Midbrain (tissue), 1 donor: ENCODE measurements around the gene POLE.

ENCODE experiments used
- DNase-seq: peaks from one replicate; lab custom pipeline; 2025; lab: John Stamatoyannopoulos, UW

POLE gene

GRCh38 chr12:132631666-132632065 is 55.5 kb downstream of the POLE start:
- no peak for DNase-seq

DNA sequence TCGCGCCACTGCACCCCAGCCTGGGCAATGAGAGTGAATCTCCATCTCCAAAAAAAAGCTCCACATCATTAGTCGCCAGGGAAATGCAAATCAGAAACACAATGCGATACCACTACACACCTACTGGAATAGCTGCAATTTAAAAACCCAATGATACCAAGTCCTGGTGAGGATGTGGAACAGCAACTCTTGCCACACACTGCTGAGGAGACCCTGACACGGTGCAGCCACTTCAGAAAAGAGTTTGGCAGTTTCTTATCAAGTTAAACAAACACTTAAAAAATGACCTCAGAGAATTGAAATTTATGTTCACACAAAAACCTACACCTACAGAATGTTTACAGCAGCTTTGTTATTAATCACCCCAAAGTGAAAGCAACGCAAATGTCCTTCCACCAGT is 56.5 kb downstream of the POLE start:
- DNase-seq = no peak

GRCh38 chr12:132629330-132629729 is 57.8 kb downstream of the POLE start:
- DNase-seq = no peak

DNA sequence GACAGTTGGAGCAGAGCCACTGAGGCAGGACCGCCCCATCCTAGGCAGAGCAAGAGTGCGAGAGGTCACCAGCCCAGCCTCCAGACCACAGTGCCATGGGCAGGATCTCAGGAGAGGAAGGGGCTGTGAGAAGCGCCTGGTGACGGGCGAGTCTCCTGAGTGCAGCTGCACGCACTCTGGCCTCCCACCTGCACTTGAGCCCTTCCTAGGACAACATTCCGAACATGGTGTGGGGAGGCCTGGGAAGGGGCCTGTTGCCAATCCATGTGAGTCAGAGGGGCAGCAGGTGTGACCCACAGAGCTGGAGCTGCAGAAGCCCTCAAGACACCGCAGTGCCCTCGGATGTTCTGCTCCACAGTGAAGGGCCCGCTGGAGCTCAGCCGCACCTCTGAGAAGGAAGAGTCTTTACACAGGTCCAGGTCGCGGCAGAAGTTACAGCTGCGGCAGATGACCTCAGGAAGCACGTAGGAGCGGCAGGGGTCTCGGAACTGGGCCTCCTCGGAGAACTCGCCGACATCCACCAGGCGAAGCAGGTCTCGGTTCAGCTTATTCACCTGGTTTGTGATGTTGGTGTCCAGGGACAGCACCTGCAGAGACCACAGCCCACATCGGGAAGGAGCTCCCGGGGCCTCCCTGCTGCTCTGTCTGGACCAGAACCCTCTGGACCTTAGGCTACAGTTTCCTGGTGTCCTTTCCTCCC is 61.3 kb downstream of the POLE start:
- no peak for DNase-seq

DNA sequence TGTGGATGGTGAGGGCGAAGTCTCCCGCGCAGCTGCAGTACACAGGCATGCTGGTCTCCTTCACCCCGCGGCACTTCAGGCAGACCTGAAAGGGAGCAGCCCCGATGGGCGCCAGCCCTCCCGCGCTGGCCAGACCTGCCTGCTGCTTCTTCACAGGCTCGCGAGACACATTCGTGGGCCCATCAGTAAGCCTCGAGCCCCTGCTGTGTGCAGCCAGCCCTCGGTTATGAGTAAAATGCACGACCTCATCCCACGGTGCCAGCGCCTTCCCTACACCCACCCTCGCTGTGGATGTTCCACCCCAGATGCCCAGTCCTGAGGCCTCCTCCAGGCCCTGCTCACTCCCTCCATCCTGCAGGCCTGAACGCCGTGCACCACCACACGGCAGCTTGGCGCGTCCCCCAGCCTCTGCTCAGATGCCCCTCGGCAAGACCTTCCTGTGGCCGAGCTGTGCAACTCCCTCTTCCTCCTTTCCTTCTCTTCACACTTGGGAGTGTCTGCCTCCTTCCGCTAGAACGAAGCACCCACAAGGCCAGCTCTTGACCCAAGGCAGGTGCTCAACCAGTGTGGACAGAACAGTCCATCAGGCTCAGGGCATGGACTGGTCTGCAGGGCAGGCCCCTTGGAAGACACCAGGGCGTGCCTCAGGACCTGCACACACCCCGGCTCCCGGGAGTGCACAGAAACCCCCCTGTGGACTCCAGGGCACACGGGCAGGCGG is 62.1 kb downstream of the POLE start:
- no peak for DNase-seq

GRCh38 chr12:132624186-132624855 is 62.8 kb downstream of the POLE start:
- DNase-seq = no peak

DNA sequence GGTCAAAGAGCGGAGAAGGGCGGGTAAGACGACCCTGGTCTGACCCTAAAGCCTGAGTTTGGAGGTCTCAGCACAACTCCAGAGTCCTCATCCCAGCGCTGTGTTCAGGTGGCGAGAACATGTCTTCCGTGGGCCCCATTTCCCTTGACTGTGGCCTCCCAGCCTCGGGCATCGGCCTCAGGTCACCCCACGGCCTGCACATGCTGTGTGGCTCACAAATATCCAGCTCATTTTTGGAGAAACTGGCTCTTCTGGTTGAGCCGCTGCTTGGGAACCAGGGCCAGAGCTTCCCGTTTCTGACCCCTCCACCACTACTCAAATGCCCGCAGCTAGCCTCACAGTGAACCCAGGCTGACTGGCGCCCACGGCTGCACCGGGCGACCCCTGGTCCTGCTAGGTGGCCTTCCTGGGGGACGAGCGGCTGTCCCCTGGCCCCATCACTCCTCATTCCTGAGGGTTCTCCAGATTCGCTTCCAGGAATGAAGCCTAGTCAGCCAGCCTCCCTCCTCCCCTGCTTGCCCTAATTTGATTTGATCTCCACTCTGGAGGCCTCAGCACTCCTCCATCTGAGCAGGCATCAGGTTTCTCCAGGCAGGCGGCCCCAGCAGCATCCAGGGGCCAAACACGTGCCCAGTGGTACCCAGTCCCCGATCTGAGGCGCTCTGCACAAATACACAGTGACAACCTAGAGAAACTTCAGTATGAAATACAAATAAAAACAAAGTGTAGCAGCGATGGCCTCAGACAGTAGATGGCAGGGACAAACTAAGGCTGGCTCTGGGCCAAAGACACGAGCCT is 63.9 kb downstream of the POLE start:
- no peak for DNase-seq

DNA sequence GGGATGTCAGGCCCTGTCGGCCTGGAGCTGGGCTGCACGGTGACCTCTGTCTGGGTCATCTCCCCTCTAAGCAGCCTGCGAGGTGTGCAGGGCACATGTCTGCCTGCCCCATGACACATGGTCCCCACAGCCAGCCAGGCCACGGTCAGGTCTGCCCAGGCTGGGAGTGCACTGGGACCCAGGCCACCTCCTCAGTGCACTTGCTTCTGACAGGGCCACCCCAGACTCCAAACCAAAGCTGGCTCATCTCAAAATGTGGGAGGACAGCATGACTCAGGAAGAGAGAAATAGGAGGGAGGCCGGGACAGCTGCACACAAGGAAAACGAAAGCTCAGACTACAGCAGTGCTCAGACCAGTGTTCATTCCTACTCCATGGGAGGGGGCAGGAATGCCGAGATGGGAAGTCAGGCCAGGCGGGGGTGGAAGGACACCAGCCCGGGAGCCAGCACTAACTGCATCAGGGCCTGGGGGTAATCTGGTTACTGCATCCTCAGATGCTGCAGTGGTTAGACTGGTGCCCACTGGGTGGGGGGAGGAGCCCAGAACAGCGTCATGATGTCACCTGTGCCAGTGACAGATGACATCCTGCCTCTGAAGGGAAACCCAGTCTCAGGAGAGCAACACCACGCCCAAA is 64.6 kb downstream of the POLE start:
- DNase-seq = no peak

- DNase-seq = no peak
These were observed 65.3 kb downstream of the POLE start for GRCh38 chr12:132621657-132622435.

DNA sequence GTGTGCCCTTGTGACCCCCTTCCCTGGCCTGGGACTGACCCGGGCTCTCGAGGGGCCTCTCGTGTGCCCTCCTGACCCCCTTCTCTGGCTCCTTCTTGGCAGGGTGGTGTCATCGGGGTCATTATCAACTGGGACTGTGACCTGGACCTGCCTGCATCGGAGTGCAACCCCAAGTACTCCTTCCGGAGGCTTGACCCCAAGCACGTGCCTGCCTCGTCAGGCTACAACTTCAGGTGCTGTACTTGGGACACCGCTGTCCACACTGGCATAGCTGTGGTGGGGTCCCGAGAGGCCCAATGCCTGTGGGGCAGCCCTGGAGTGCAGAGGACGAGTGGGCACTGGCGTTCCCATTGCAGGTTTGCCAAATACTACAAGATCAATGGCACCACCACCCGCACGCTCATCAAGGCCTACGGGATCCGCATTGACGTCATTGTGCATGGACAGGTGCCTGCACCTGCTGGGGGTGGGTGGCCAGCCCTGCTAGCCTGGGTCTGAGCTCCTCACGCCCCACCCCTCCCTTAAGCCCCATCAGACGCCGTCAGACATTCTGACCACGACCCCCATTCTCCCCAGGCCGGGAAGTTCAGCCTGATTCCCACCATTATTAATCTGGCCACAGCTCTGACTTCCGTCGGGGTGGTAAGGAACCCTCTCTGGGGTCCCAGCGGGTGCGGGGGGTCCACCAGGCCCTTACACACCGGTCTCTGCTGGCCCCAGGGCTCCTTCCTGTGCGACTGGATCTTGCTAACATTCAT is 66.1 kb downstream of the POLE start:
- no peak for DNase-seq

- DNase-seq = no peak
These were observed 66.8 kb downstream of the POLE start for GRCh38 chr12:132620113-132620898.

DNA sequence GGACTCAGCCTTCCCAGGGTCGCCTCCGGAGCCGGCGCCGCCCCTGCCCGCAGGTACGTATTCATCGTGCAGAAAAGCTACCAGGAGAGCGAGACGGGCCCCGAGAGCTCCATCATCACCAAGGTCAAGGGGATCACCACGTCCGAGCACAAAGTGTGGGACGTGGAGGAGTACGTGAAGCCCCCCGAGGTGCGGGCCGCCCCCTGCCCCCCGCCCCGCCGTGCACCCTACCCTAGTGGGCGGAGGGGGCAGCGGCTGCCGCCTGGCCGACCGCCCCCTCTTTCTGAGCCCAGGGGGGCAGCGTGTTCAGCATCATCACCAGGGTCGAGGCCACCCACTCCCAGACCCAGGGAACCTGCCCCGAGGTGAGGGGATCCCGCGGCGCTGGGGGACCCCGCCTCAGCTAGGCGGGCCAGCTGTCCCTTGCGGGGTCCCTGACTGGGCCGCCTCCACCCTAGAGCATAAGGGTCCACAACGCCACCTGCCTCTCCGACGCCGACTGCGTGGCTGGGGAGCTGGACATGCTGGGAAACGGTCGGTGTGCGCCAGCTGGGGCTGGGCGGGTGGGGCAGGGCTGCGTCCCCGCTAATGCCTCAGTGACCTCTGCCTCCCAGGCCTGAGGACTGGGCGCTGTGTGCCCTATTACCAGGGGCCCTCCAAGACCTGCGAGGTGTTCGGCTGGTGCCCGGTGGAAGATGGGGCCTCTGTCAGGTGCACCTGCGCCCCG is 67.6 kb downstream of the POLE start:
- no peak for DNase-seq

GRCh38 chr12:132619071-132619385 is 68.1 kb downstream of the POLE start:
- DNase-seq = no peak

DNA sequence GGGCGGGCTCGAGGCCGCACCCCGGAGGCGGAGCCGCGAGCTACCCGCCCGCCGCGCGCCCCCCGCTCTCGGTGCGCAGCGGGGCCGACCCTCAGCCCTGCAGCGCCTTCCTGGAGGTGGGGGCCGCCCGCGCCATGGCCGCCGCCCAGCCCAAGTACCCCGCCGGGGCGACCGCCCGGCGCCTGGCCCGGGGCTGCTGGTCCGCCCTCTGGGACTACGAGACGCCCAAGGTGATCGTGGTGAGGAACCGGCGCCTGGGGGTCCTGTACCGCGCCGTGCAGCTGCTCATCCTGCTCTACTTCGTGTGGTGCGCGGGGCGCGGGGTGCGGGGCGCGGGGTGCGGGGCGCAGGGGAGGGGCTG is 68.5 kb downstream of the POLE start, which contains the start of gene P2RX2:
Gene P2RX2, plus strand, starts transcription at position 94 of the 361 bp plus-strand sequence. Its CDS starts 41 bp downstream, at position 135.
- DNase-seq = no peak

DNA sequence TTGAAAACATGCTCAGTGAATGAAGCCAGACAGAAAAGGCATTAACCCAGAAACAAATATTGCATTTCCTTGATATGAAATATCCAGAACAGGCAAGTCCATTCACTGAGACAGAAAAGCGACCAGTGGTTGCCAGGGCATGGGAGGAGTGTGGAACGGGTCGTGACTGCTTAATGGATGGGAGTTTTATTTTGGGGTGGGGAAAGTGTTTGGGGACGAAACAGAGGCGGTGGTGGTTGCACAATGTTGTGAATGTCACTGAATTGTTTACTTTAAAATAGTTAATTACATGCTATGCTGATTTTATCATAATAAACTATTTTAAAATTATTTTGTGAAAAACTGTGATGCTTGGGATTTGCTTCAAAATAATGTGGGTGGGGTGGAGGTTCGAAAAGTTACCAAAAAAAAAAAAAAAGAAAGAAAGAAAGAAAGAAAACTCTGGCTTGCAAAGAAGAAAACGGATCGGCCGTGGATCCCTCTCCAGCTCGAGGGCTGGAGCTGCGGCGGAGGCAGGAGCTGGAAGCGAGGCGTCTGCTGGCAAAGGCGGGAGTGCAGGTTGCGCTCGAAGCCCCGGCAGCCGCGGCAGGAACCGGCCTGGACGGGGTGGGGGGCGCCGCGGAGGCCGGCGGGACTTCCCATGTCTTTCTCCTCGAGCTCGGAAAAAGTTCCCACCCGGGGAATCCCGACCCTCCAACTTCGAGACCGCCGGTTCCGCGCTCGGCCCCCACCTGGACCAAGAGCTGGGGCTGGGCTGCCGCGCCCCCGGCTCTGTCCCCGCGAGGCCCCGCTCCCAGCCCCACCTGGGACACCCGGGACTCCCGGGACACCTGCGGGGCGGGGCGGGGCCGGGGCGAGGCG is 69.1 kb downstream of the POLE start:
- DNase-seq = no peak

DNA sequence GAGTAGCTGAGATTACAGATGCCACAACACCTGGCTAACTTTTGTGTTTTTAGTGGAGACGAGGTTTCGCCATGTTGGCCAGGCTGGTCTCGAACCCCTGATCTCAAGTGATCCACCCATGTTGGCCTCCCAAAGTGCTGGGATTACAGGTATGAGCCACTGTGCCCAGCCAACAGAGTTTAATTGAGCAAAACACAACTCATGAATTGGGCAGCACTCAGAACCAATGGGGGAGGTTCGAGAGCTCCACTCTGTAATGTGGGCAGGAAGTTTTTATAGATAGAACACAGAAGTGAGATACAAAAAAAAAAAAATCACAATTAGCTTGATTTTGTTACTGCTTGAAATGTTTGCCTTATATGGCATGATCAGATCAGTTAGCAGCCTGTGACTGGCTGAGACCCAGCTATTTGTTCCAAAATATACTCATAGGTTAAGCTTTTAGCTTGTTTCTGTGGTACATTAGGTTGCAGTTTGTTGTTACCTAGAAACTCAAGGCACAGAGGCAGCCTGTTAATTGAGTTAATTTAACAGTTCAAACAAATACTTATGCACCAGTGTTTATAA is 69.9 kb downstream of the POLE start:
- no peak for DNase-seq

- DNase-seq = no peak
These were observed 71.5 kb downstream of the POLE start for GRCh38 chr12:132615579-132616038.
